CD4-positive, alpha-beta T cell treated with Interleukin-15 for 1 hour (primary cell): ENCODE data around the gene TBC1D9.

Experiments
- DNase-seq: peaks from one replicate; pipeline ENCODE4 v3.0.0-alpha.2; 2020

TBC1D9 gene

DNA sequence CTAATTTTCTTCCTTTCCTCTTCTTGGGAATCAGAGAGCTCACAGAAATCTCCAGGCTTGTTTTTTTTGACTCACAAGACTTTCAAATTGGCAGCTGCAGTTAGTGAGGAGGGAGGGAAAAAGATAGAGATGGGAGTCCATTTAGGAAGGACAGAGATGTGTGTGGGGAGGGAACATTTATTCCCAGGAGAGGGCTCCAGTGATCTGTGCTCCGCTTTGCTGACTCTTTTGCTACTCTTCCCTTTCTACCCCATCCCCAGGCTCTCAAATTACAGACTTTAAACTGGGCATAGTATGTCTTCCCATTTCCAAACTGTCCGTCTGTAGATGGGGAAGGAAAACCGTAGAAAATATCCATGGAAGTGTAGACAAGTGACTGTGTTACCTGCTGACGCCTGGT, 148.3 kb downstream of the TBC1D9 start:
- DNase-seq = no peak

DNA sequence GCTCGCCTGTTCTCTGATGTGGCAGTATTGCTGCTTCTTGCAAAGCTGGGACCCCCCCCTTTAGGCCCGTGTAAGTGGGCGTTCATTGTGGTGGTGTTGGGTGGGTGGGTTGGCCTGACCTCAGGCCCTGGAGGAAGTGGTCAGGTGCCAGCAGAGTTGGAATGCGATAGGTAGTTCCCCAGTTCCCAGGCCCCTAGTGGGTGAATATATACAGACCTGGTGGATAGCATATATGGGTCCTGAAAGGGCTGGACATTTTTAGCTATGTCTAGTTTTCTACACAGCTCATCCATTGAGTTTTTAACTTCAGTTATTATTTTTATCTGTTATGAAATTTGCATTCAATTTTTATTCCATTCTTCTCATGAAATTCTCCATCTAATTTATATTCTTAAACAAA, 151.6 kb downstream of the TBC1D9 start:
- no peak for DNase-seq

DNA sequence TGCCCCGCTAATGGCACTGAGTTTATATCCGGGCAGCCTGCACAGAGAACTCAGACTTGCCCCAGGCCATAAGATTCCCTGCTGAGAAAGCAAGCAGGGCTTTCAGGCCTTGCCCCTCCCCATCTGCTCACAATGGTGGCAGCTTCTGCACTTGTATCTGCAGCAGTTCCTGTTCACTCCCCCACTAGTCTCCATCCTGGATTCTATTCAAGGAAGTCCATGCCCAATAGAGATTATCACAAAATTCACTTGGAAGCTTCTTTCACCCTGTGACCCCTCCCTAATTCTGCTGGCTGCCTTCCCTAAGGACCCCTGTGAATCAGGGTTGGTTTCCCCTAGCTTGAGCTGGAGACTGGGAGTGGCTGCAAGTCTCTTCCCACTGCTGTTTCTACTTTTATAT, 152.9 kb downstream of the TBC1D9 start:
- no peak for DNase-seq

DNA sequence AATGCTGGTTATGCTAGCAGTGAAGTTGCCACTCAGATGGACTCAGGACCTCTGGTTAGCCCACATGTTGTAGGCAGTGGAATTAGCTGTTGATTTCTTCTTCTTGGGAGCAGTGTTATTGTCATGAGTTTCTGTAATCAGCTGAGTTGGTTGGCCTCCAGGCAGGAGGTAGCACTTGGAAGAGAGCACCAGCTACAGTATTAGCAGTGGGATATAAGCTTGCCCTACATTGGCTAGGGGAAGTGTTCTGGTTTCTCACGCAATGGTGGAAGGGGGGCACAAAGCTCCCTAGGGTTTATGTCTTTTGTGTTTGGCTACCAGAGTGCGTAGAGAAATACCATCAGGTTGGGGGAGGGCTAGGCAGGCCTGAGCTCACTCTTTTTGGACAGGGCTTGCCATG, 153.5 kb downstream of the TBC1D9 start:
- DNase-seq = no peak

DNA sequence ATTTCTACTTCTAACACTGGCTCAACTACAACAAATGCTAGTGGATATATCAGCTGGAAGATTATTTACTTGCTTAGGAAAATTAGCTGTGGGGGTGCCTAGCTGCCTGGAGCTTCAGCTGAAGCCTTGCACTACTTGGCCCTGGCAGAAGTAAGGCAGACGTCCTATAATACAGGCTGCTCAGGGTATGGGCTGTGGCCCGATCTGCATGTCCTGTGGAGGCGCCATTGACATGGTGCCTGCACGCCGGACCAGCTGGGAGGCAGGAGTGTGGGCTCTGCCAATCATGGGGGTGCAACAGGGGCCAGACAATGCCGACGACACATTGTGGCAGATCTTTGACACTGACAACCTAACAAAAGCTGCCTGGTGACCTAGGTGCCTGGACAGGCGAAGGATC, 155.8 kb downstream of the TBC1D9 start:
- DNase-seq = no peak

DNA sequence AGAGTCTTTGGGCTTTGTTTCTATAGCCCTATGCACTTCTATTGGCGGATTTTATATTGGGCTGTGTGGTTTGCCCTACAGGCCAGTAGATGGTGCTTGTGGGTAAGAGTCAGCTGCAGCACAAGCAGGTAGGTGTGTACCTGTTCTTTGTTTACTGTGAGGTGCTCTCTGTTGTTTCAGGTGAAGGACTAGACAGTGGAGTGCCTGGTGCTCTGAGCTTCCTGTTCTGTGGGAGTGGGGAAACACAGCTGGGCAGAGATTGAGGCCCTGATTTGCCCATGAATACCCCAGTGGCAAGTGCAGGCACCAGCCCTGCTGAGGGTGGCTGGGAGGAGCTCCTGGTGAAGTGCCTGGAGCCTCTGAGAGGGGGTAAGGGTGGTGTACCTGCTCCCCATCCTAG, 161.1 kb downstream of the TBC1D9 start:
- DNase-seq = no peak

- DNase-seq = no peak
Measured at GRCh38 chr4:140584439-140584838, 171.7 kb downstream of the TBC1D9 start.

DNA sequence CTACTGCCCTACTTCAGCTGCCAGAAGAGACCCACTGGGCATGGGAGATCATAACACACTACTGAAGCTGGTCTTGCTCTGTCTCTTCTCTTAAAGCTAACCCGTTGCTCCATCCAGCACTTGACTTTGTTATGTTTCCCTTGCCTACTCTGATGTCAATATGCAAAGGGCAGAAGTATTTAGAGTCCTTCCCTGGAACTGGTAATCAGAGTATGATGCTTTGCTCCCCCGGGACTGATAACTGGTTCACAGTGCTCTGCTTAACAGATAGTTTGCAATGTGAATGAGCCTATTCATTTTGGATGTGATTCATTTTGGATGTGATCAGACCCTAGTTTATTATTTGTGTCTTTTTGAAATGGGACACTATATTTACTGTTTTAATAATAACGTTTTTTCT, 175.1 kb downstream of the TBC1D9 start:
- DNase-seq = no peak

GRCh38 chr4:140579278-140579677, 176.9 kb downstream of the TBC1D9 start:
- no peak for DNase-seq

DNA sequence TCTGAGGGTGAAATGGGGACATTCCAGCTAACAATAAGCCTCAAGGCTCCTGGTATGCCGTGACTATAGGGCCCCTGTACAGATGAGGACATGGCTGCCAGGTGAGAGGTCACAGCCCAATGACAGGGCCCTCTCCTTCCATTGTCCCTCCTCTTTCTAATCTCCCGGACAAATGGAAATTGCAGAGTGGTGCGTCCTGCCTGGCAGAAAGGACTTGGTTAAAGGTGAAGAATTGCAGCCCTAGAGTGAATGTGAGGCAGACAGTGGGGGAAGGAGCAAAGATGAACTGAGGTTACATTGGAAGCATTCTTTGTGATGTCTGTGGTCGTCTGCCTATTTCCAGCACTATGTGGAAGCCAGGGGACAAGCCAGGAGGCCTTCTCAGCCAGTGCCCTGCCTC, 180.7 kb downstream of the TBC1D9 start:
- DNase-seq = no peak

GRCh38 chr4:140571620-140572019, 184.6 kb downstream of the TBC1D9 start:
- no peak for DNase-seq
